HFFc6 (cell line): ENCODE measurements around the gene ST7. TPM values are rescaled to one million over a fixed set of nuclear protein-coding genes. Genes with fewer than 3 reads are reported as not detected.
A peak's percentile ranks its signal among the peaks of the same experiment; 100 is the strongest.

Experiments used
- DNase-seq: peaks from one replicate; pipeline ENCODE4 v3.0.0-alpha.2; 2018
- H3K27ac Mint-ChIP-seq: 2 replicates; pipeline ENCODE4 v1.8.0; 2020; ENCODE audit warnings: mild to moderate bottlenecking, mixed read lengths
- H3K27me3 Mint-ChIP-seq: 2 replicates; pipeline ENCODE4 v1.8.0; 2021; ENCODE audit warnings: mild to moderate bottlenecking, moderate library complexity, mixed read lengths; ENCODE audit not compliant: insufficient read depth
- H3K36me3 Mint-ChIP-seq: 2 replicates; pipeline ENCODE4 v1.8.0; 2021; ENCODE audit warnings: low read depth, mixed read lengths
- H3K4me1 Mint-ChIP-seq: 2 replicates; pipeline ENCODE4 v1.8.0; 2020; ENCODE audit warnings: low read depth, mixed read lengths
- H3K4me3 Mint-ChIP-seq: 2 replicates; pipeline ENCODE4 v1.8.0; 2020; ENCODE audit warnings: mild to moderate bottlenecking, moderate library complexity, mixed read lengths
- H3K9me3 Mint-ChIP-seq: 2 replicates; pipeline ENCODE4 v1.8.0; 2020; ENCODE audit warnings: mild to moderate bottlenecking, mixed read lengths
- total RNA-seq, 6 experiments: library from RNA; stranded (reverse); fragmentation: NEBNext Ultra II Directional; extraction: Animal tissue kit (Norgen Biotek cat#: 25700); gene quantifications; 2 replicates in 1 of 6; 3 replicates in 5 of 6; pipeline ENCODE4 v1.2.3, GENCODE V29; 2021
- TF ChIP-seq, protein P1 (sequence below): fragments of 200-600 bp; sonication (generic); IDR thresholded peaks from 2 replicates; pipeline ENCODE4 v1.5.0; 2021; ENCODE audit warnings: antibody characterized with exemption, mild to moderate bottlenecking

ST7 gene
- total RNA-seq, 6 experiments from 2014 or later = 13.5 to 18.8 (median 16.8) TPM

DNA sequence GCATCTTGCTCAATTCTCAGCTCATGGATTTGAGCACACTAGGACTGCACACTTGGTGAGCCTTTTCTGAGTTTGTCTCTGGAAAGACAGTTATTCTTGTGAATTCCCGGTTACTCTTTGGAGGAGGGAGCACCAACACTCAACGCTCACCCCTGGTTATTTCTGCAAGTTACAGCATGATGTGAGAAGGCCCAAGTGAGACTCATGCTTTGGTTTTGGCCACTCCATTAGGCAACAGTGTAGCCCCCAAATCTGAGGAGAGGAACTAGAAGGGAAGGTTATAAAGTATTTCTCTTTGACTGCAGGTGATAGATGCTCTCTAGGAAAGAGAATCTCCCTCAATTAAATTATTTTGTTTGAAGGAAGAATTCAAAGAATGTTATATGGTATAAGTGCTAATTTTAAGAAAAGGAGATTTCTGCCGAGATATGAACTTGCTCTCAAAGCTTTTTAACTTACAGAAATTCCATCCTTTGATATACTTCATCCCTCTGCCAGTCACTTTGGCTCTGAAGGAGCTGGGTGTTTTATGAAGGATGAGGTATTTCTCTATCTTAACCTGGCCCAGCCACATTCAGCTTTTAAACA, 186.2 kb downstream of the ST7 start:
- Mint-ChIP-seq H3K36me3 (peaks cover 40% of the 10 kb centered on the region), H3K27ac (no peak overlapping the region), H3K4me3 (no peak overlapping the region), H3K9me3 (no peaks in the 10 kb centered on the region), H3K27me3 (no peaks in the 10 kb centered on the region; the same call in 1 of the 2 replicates), H3K4me1 (peaks cover 39% of the 10 kb centered on the region)
- TF ChIP-seq, protein P1, sequence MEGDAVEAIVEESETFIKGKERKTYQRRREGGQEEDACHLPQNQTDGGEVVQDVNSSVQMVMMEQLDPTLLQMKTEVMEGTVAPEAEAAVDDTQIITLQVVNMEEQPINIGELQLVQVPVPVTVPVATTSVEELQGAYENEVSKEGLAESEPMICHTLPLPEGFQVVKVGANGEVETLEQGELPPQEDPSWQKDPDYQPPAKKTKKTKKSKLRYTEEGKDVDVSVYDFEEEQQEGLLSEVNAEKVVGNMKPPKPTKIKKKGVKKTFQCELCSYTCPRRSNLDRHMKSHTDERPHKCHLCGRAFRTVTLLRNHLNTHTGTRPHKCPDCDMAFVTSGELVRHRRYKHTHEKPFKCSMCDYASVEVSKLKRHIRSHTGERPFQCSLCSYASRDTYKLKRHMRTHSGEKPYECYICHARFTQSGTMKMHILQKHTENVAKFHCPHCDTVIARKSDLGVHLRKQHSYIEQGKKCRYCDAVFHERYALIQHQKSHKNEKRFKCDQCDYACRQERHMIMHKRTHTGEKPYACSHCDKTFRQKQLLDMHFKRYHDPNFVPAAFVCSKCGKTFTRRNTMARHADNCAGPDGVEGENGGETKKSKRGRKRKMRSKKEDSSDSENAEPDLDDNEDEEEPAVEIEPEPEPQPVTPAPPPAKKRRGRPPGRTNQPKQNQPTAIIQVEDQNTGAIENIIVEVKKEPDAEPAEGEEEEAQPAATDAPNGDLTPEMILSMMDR = no peak
- DNase-seq = no peak

GRCh38 chr7:117140921-117141320, 187.6 kb downstream of the ST7 start:
- H3K27ac Mint-ChIP-seq = no peak overlapping the region
- no peak overlapping the region for H3K4me3 Mint-ChIP-seq
- H3K36me3 Mint-ChIP-seq = peaks cover 31% of the 10 kb centered on the region
- H3K27me3 Mint-ChIP-seq = no peaks in the 10 kb centered on the region; the same call in 1 of the 2 replicates
- no peak for DNase-seq
- H3K9me3 Mint-ChIP-seq = no peaks in the 10 kb centered on the region
- peaks cover 26% of the 10 kb centered on the region for H3K4me1 Mint-ChIP-seq
- TF ChIP-seq, protein P1 = no peak

GRCh38 chr7:117143066-117143465, 189.8 kb downstream of the ST7 start:
- peak overlapping the region; percentile 1; the same call in 1 of the 2 replicates for H3K27ac Mint-ChIP-seq

DNA sequence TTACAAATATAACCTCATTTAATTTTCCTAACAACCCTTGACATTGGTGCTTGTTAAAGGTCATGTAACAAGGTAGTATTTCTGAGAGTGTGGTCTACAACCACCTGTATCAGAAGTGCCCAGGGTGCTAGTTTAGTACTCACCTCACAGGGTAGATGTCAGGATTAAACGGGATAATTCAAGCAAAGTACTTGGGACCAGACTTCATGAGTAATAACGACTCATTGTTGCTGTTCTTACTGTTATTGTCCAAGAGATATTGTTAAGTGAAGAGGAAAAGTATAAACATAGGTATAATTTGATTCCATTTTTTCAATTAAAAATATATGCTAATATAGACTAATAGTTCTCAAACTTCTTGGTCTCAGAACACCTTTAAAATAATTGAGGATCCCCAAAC, 190.3 kb downstream of the ST7 start:
- peaks cover 26% of the 10 kb centered on the region for H3K36me3 Mint-ChIP-seq

More at GRCh38 chr7:117143066-117143465, 189.8 kb downstream of the ST7 start:
- TF ChIP-seq, protein P1 = no peak
- H3K36me3 Mint-ChIP-seq = peaks cover 31% of the 10 kb centered on the region
- peaks cover 29% of the 10 kb centered on the region for H3K4me1 Mint-ChIP-seq
- no peaks in the 10 kb centered on the region; the same call in 1 of the 2 replicates for H3K27me3 Mint-ChIP-seq
- no peak overlapping the region for H3K4me3 Mint-ChIP-seq
- no peaks in the 10 kb centered on the region for H3K9me3 Mint-ChIP-seq
- no peak for DNase-seq

DNA sequence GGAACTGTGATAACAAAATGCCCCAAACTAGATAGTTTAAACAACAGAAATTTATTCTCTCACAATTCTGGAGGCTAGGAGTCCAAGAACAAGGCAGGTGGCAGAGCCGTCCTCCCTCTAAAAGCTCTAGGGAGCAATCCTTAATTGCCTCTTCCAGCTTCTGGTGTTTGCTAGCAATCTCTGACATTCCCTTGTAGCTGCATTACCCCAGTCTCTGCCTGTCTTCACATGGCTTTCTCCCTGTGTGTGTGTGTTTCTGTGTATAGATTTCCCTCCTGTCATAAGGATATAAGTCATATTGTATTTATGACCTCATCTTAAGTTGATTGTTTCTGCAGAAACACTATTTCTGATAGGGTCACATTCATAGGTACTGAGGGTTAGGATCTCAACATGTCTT, 192.0 kb downstream of the ST7 start:
- H3K4me3 Mint-ChIP-seq = no peak overlapping the region
- no peaks in the 10 kb centered on the region for H3K9me3 Mint-ChIP-seq
- no peaks in the 10 kb centered on the region for H3K27me3 Mint-ChIP-seq
- DNase-seq = no peak
- H3K4me1 Mint-ChIP-seq = peaks cover 24% of the 10 kb centered on the region
- H3K27ac Mint-ChIP-seq = no peak overlapping the region
- peaks cover 15% of the 10 kb centered on the region for H3K36me3 Mint-ChIP-seq
- TF ChIP-seq, protein P1 = no peak

More for the DNA sequence above, 190.3 kb downstream of the ST7 start:
- no peaks in the 10 kb centered on the region for H3K9me3 Mint-ChIP-seq
- DNase-seq = peak; percentile 33
- H3K27ac Mint-ChIP-seq = no peak overlapping the region
- H3K4me1 Mint-ChIP-seq = peaks cover 24% of the 10 kb centered on the region
- H3K4me3 Mint-ChIP-seq = no peak overlapping the region
- H3K27me3 Mint-ChIP-seq = no peaks in the 10 kb centered on the region
- TF ChIP-seq, protein P1 = no peak
